Amniotic stem cell (primary cell): ENCODE measurements around the gene BANK1.

ENCODE experiments used
- DNase-seq: peaks from one replicate; lab custom pipeline; 2025; lab: John Stamatoyannopoulos, UW

Gene BANK1

DNA sequence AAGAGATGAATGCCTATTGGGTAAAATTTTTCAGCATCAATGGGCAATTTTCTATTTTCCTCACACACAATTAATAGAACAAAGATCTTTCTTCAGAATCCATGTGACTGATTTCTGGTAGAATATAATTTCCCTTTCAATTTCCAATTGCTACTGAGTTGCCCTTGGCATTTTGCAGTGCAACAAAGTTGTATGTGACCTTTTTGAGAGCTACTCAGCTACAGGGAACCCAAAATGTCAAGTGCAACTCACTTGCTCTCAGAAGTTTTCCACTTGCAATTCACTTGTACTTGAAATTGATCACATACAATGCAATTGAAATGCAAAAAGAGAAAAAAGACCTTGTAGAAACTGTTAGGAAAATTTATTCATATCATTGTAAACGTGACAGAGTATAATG lies 245.5 kb downstream of the BANK1 start:
- no peak for DNase-seq

DNA sequence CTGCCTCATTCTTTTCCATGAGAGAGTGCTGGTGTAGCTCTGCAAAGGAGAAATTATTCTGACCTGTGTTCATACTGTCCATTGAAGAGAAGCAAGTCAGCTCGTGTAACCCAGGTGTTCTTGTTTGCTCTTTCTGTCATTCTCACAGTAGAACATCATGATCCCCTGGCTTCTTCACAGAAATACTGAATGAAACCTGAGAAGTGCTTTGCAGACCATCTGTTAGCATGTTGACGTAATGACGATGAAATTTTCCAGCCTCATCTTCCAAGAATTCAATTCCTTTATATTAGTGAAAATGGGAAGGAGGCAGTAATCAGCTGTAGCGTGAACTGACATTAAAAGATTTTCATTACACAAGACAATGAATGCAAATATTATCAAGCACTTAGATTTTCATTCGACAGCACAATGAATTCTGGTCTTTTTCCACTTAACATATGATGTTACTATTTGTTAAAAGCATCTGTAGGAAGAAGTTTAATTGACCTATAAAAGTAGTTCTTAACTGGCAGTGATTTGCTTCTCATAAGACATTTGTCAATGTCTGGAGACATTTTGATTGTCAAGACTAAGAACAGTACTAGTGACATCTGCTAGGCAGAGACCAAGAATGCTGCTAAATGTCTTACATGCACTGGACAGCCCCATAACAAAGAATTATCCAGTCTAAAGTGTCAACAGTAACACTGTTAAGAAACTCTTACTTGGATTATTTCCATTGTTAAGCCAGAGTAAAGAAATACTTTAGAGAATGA lies 246.3 kb downstream of the BANK1 start:
- DNase-seq = peak; percentile 46

DNA sequence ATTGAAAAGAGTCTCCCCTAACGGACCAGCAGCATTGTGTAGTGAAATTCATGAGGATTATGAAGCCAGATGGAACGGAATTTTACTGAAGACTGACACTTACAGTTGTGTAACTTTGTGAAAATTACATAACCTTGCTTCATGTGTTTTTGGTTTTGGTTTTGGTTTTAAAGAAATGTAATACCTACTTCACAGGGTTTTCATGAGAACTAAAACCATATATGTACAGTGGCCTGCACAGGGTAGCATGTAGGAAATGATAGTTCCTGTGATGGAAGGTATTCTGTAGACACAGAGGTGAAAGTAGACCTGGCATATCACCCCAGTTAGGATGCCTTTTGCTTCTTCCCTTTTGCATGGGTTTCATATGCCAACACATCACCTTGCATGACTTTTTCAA lies 247.0 kb downstream of the BANK1 start:
- no peak for DNase-seq

DNA sequence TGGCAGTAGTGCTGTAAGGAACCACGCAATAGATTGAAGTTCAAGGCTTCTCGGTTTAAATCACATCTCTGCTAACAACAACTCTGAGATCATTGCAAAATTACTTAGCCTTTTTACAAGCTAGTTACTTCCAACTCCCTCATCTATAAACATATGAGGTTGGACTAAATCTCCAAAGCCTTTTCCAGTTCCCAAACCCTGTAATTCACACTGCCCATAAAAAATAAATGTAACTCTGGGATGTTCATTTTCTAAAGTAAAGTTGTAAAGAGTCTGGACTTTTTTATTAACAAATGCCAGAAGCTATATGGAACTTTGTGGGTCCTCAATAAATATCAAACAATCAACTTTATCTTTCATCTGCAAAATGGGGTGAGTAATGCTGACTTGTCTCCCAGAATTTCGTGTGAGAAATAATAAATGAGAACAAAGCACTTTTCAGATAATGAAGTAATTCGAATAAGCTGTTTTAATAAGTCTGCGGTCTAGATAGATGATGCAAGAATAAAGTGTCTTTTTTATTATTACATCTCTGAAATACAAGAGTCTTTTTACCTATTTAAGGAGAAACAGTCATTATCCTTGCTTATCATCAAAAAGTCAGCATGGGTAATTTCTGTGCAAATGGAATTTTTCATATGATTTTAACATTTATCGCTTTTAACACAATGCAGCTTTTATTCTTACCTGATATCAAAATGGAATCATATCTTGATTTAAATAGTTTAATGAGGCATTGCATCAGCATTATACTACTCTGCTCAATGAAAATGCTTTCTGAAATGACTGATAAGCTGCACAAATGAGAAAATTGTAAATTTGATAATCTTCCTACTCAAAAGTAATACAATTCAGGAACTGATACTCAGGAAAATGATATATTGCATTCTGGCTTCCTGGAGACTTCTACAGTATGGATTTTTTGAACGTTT lies 252.6 kb downstream of the BANK1 start:
- no peak for DNase-seq

DNA sequence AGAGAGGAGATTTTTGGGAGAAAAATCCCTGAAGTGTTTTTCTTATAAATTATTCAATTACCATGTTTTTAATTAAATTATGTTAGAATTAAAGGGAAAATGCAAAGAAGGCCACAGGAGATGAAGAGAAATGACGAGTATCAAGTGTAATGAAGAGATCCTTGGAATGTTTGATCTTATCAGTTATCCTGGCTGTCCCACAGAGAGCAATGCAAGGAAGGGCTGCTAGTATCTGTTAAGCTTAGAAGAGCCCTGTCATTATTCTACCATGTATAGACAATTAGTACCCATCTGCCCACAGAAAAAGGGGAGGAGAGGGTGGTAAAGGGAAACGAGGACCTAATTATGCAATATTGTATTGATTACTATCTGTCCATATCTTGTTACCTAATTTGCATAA lies 257.1 kb downstream of the BANK1 start:
- DNase-seq = no peak

DNA sequence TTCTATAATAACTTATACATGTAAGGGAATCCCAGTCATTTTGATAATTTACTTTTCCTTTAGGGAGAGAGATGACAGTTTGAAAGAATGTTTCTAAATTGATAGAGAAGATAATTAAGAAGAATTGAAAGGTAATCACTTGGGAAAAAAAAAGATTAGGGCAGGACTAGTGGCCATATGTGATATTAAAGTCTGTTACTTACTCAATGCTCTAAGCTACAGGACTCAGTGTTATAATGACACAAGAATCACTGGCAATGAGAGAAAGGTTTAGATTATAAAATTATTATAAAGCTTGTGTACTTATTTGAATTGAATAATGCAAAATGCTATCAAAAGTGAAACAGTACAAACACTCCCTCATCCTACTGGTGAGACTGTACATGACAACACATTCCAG lies 265.3 kb downstream of the BANK1 start:
- DNase-seq = no peak

DNA sequence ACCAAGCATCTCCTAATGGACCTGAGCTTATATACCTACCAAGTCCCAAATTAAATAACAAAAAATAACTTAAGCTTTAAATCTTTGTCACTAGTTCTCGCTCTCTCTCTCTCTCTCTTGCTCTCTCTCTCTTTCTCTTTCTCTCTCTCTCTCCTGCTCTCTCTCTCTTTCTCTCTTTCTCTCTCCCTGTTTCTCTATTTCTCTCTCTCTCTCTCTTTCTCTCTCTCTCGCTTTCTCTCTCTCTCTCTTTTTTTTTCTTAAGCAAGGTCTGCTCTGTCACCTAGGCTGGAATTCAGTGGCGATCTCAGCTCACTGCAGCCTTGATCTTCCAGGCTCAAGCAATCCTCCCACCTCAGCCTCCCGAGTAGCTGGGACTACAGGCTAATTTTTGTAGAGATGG lies 266.6 kb downstream of the BANK1 start:
- no peak for DNase-seq

DNA sequence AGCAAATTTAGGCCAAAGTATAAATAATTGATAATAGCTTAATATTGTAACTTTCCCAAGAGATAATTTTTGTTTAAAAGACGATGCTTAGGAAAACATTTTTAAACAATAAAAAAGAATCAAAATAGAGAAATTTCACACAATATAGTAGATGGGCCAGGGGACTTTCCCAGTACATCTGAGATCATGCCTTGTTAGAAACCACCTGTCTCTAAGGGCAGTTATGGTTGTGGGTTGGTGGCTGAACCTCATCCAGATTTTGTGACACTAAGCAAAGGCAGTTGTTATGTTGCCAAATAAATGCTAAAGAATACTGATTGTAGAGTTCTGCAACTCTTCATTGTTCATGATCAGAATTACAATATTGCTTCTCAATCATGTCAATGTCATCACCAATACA lies 270.6 kb downstream of the BANK1 start:
- no peak for DNase-seq

DNA sequence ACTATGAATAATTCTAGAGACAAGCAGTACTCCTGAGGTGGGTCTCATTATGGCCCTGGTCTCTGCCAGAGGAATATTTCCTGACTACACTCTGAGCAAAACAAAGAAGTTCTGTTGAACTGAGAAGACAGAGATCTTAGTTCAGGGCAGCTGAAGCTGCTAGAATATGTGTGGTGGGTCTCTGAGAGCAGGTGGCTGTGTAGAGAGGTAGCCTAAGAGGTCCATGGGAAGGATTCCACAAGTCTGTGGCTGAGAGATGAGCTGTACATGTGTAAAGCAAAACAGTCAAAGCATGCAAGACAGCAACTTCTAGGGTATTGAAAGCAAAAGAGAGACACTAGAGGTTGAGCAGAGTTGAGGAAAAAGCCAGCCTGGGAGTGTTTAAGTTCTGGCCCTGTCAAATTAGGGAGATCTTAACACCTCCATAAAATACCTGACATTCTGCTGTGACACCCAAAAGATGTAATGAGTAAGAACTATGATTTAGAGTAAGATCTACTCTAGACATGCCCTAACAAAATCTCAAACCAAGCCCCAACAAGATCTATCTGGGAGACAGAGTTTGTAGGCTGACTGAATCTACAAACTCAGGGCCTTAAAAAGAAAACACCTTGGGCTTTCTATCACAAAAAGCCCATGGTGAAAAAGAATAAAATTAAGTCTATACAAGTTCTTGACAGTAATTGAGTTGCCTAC lies 274.4 kb downstream of the BANK1 start:
- no peak for DNase-seq

DNA sequence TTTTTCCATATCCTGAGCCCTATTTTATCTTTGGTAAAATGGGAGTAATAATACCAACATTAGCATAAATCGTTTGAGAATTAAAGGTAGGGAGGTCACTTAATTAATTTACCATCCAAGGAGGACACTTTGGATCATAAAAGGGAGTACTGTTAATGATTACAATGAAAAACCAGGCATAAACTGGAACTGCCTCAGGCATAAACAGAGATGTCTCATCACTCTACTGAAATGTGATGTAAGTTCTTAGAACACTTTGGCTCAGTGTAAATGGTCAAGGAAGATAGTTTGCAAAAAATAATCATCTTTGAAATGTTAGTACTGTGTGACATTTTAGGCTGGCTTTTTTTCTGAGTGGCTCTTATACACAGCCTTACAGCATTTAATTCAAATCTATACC lies 286.1 kb downstream of the BANK1 start:
- peak; percentile 2 for DNase-seq

DNA sequence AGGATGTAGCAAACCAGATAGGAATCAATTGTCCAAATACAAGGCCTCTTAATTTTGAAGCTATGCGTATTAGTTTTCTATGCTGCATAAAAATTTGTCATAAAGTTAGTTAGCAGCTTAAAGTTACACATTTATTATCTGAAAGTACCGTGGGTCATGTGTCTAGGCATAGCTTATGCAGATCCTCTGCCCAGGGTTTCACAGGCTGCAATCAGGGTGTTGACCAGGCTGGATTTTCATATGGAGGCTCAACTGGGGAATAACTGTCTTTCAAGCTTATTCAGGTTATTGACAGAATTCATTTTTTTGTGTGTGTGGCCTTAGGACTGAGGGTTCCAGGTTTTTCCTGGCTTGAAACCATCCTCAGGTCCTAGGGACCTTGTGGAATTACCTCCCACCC lies 289.7 kb downstream of the BANK1 start:
- no peak for DNase-seq

DNA sequence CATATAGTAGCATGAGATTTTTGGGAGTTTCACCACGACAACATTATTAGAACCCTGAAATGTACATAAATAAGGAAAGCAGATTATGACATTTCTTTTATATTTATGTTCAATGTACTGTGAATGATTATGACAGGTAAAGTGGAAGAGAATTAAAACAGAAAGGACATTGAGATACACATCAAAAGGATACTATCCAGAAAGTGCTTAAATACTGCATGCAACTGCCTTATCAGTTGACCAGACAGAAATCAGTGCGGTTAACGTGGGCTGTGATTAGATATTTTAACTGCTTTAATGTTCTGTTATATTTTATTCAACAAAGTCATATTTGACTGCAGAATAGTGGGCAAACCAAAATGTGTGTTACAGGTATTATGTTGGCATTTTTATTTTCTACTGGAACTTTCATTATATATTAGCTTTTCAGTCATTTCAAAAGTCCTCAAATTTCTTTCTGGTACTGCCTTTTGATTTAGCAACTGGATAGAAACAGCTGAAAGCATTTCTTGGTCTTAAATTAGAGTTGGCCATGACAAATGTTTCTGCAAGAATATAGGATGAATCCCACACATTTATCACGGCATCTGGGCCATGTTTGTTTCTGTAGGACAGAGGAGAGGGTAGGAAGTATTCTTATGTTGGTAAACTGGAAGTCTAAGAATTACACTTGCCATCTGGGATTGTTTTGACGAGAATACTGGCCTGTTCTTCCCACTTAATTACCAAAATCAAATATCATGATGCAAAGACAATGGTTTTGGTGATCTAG lies 299.5 kb downstream of the BANK1 start:
- DNase-seq = no peak

DNA sequence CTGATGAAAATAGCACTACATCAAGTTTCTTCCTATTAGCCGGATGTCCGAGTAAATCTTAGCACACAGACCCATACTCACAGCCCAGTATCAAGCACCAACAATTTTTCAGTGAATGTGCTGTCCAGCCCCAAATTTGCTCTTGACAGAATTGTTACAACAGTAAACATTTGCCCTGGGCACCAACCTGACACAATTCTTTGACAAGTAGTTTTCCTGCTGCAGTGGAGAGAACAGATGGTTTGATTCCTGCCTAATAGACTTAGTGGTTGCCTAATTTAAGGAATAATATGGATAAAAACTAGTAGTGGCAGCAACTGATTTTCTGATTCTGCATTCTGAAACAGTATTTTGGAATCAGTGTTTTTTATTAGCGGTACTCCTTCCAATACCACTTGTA lies 301.1 kb downstream of the BANK1 start:
- no peak for DNase-seq

DNA sequence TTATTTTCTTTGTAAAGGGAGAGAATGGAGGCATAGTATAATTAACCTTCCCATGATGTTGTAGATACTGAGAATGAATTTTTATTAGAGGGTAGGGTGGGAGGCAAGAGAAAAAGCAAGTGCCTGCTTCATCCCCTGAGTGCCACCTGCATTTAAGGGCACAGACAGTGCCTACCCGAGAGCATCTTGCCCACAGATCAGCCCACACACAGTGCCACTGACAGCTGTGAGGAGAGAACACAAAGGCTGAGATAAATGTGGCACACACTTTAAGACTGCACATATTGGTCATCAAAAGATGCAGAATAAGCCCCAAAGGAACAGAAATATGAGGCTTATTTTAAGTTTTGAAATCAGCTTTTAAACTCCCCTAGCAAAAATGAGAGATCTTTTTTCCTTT lies 304.0 kb downstream of the BANK1 start:
- DNase-seq = no peak

DNA sequence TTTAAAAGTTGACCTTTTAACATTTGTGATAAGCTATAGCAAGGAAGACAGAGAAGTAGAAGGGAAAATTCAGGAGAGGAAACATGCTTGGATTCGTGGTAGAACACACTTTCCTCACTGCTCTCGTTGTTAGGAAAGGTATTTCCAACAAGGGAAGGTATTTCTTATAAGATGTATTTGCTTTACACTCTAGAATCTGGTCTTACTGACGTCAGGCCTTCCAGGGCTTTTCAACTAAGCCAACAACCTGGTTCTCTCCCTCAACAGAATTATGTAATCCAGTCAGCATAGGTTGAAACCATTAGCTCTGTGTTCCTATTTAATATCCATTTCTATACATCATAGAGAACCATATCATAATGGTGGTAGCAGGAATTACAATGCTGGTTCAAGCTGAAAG lies 312.8 kb downstream of the BANK1 start:
- no peak for DNase-seq

DNA sequence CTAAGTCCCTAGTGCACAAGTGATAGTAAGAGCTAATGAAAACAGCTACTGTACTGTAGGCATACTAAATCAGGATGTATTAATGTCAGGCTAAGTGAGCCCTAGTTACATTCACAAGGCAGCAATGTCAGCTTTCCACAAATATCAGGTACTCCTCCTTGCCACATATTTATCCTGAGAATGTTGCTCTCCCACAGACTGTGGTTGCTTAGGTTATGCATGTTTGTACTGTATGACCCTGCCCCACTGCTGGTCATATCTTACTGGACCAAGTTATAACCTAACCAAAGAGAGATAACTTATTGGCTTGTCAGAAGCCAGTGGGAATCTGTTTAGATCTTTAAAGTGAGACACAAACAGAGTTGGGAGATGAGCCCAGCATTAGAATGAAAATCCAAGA lies 313.7 kb downstream of the BANK1 start:
- DNase-seq = no peak

DNA sequence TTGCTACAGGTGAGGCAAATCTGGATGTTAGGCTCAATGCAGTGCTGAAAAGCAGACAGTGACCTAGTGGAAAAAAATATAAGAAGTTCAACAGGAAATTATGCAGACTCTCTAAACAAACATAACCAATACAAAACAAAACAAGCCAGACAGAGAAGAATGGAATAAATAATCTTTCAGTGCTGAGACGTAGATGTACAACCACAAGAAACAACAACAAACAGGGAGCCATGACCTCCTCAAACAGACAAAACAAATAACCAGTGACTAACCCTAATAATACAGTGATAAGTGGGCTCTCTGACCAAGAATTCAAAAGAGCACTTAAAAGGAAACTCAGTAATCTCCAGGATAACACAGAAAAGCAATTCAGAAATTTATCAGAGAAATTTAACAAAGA lies 315.5 kb downstream of the BANK1 start:
- no peak for DNase-seq

DNA sequence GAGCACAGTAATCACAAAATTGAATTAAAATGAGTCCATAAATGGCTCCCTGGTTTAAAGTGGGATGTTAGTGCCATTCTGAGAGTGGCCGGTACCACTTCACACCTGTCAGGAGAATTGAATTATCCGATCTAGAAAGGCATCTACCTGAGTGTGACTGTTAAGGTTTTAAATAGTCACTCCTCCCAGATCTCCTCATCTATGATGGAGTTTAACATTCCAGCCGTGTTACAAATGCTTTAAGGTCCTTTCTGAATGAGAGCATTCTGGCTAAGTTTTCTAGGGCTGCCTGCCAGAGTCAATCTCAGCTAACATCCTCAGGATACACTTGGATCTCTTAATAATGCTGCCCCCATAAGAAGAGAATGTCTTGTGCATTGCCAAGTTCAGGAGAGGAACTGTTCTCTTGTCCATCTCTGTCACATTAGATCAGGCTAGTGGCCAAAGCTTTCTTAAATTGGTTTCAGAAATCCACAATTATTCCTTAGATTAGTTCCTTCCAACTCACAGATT lies 323.6 kb downstream of the BANK1 start:
- DNase-seq = peak; percentile 8

DNA sequence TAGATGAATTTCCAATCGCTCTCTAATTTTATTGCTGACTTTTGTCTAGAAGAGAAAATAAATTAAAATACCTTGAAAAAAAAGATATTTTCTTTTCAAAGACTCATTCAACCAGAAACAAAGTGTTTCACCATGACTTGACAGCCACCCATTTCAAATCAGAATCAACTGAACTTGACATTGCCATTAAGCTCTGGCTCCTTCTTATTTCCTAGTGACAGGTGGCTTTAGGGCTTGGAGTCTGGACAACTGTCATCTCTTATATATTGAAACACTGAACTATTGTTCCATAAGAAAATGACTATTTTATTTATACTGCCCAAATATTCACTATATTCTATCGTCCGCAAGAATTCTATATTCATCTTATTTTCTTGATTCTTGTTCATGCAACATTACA lies 325.6 kb downstream of the BANK1 start:
- DNase-seq = no peak

DNA sequence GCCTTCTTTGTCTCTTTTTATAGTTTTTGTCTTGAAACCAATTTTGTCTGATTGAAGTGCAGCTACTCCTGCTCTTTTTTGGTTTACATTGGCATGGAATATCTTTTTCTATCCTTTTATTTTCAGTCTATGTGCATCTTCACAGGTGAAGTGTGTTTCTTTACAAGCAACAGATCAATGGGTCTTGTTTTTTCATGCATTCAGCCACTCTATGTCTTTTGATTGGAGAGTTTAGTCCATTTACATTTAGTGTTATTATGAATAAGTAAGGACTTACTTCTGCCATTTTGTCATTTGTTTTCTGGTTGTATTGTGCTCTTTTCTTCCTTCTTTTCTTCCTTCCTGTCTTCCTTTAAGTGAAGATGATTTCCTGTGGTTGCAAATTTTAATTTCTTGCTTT lies 330.3 kb downstream of the BANK1 start:
- DNase-seq = no peak
